HG03354 (cell line): ENCODE measurements around the gene ADAMTS17.

Experiments used
- ATAC-seq: cut with Tn5 transposase; IDR thresholded peaks from one replicate; pipeline ENCODE4 v1.9.1; 2021; ENCODE audit warnings: mild to moderate bottlenecking; ENCODE audit not compliant: unreplicated experiment, poor library complexity, severe bottlenecking

ADAMTS17 gene

GRCh38 chr15:100341750-100342560, at the start of gene ADAMTS17:
Gene ADAMTS17 (minus strand): TSS chr15:100341975. CDS start chr15:100341899, 76 bp downstream.
- peak; percentile 97 for ATAC-seq

GRCh38 chr15:100385300-100386050, 43.7 kb upstream of the ADAMTS17 start:
- ATAC-seq, result no peak

- ATAC-seq, result no peak
These were observed 42.3 kb upstream of the ADAMTS17 start for GRCh38 chr15:100384108-100384410.

- ATAC-seq, result no peak
These were observed 41.7 kb upstream of the ADAMTS17 start for GRCh38 chr15:100383302-100384107.

- no peak for ATAC-seq
These were observed 32.2 kb upstream of the ADAMTS17 start for GRCh38 chr15:100373942-100374341.

GRCh38 chr15:100373120-100373896, 31.5 kb upstream of the ADAMTS17 start:
- ATAC-seq, result no peak

- no peak for ATAC-seq
These were observed 31.0 kb upstream of the ADAMTS17 start for GRCh38 chr15:100372739-100373119.

GRCh38 chr15:100355342-100355741, 13.6 kb upstream of the ADAMTS17 start:
- no peak for ATAC-seq

GRCh38 chr15:100353449-100353848, 11.7 kb upstream of the ADAMTS17 start:
- ATAC-seq, result no peak

- peak; percentile 4 for ATAC-seq
These were observed 8.9 kb upstream of the ADAMTS17 start for GRCh38 chr15:100350434-100351226.

GRCh38 chr15:100349696-100350433, 8.1 kb upstream of the ADAMTS17 start:
- ATAC-seq, result peak; percentile 95

- no peak for ATAC-seq
These were observed 7.5 kb upstream of the ADAMTS17 start for GRCh38 chr15:100349321-100349695.

- no peak for ATAC-seq
These were observed 6.8 kb upstream of the ADAMTS17 start for GRCh38 chr15:100348578-100348977.

GRCh38 chr15:100346866-100347512, 5.2 kb upstream of the ADAMTS17 start:
- ATAC-seq, result no peak

GRCh38 chr15:100345438-100345837, 3.7 kb upstream of the ADAMTS17 start:
- ATAC-seq, result no peak

- no peak for ATAC-seq
These were observed 1.5 kb upstream of the ADAMTS17 start for GRCh38 chr15:100343251-100343650.

- peak; percentile 7 for ATAC-seq
These were observed 481 bp downstream of the ADAMTS17 start for GRCh38 chr15:100341239-100341749.
